ENCODE results near the gene SLC22A4. TPM values are rescaled to one million over a fixed set of nuclear protein-coding genes. Genes with fewer than 3 reads are reported as not detected.

Gene SLC22A4
- total RNA-seq, 1 donor from 2014 or later, result 1.6 TPM

GRCh38 chr5:132355140-132355765, 61.1 kb downstream of the SLC22A4 start:
- no peak for ATAC-seq (ENCODE audit: poor library complexity)

GRCh38 chr5:132358775-132359174, 64.6 kb downstream of the SLC22A4 start:
- ATAC-seq (ENCODE audit: poor library complexity) (no peak), DNase-seq (no peak)
- intact Hi-C loops (cut with DNase I), result no loop called here

More at GRCh38 chr5:132355140-132355765, 61.1 kb downstream of the SLC22A4 start:
- DNase-seq, result no peak
- intact Hi-C loops (cut with DNase I), result no loop called here

GRCh38 chr5:132362086-132362485, 67.9 kb downstream of the SLC22A4 start:
- DNase-seq, result no peak
- intact Hi-C loops (cut with DNase I), result loop anchor here (5.0 kb wide), 1 partner anchor 70 kb away; the partner anchor contains the start of gene SLC22A4
- ATAC-seq (ENCODE audit: poor library complexity), result no peak

- intact Hi-C loops (cut with DNase I), result loop anchor here (5.0 kb wide), 1 partner anchor 71 kb away; the partner anchor contains the start of gene SLC22A4
- DNase-seq (no peak), ATAC-seq (ENCODE audit: poor library complexity) (peak; percentile 89)
These were observed 69.4 kb downstream of the SLC22A4 start for GRCh38 chr5:132363431-132364112.

- ATAC-seq (ENCODE audit: poor library complexity) (peak; percentile 87), DNase-seq (no peak)
- intact Hi-C loops (cut with DNase I), result loop anchor here (5.0 kb wide), 1 partner anchor 72 kb away; the partner anchor contains the start of gene SLC22A4
These were observed 70.1 kb downstream of the SLC22A4 start for GRCh38 chr5:132364319-132364718.

GRCh38 chr5:132365213-132365612, 71.0 kb downstream of the SLC22A4 start:
- ATAC-seq (ENCODE audit: poor library complexity) (no peak), DNase-seq (no peak)
- intact Hi-C loops (cut with DNase I), result no loop called here

- DNase-seq (no peak), ATAC-seq (ENCODE audit: poor library complexity) (no peak)
- intact Hi-C loops (cut with DNase I), result no loop called here
These were observed 74.0 kb downstream of the SLC22A4 start for GRCh38 chr5:132368186-132368585.

GRCh38 chr5:132369007-132369473, 74.8 kb downstream of the SLC22A4 start:
- DNase-seq (no peak), ATAC-seq (ENCODE audit: poor library complexity) (no peak)
- intact Hi-C loops (cut with DNase I), result no loop called here

- intact Hi-C loops (cut with DNase I), result loop anchor here (10.0 kb wide), 1 partner anchor 175 kb away; no protein-coding TSS in a partner anchor
- peak; percentile 90 for ATAC-seq (ENCODE audit: poor library complexity)
These were observed 75.4 kb downstream of the SLC22A4 start, which contains the start of gene SLC22A5 for GRCh38 chr5:132369474-132370180. Gene SLC22A5, plus strand, starts transcription at chr5:132369710. Its CDS starts 263 bp downstream, at chr5:132369973.

GRCh38 chr5:132370181-132370970, 76.2 kb downstream of the SLC22A4 start:
- DNase-seq, result no peak
- intact Hi-C loops (cut with DNase I), result loop anchor here (10.0 kb wide), 1 partner anchor 176 kb away; no protein-coding TSS in a partner anchor
- ATAC-seq (ENCODE audit: poor library complexity), result peak; percentile 14

More at GRCh38 chr5:132369474-132370180, 75.4 kb downstream of the SLC22A4 start, which contains the start of gene SLC22A5:
- DNase-seq, result peak; percentile 83

- ATAC-seq (ENCODE audit: poor library complexity) (peak; percentile 28), DNase-seq (peak; percentile 52)
- intact Hi-C loops (cut with DNase I), result loop anchor here (10.0 kb wide), 1 partner anchor 176 kb away; no protein-coding TSS in a partner anchor
These were observed 76.9 kb downstream of the SLC22A4 start for GRCh38 chr5:132370971-132371602.

GRCh38 chr5:132371603-132371994, 77.4 kb downstream of the SLC22A4 start:
- intact Hi-C loops (cut with DNase I), result loop anchor here (10.0 kb wide), 1 partner anchor 177 kb away; no protein-coding TSS in a partner anchor
- DNase-seq (no peak), ATAC-seq (ENCODE audit: poor library complexity) (no peak)

- no peak for ATAC-seq (ENCODE audit: poor library complexity)
- DNase-seq, result no peak
- intact Hi-C loops (cut with DNase I), result loop anchor here (10.0 kb wide), 1 partner anchor 177 kb away; no protein-coding TSS in a partner anchor
These were observed 77.9 kb downstream of the SLC22A4 start for GRCh38 chr5:132372127-132372526.

- intact Hi-C loops (cut with DNase I), result loop anchor here (10.0 kb wide), 1 partner anchor 178 kb away; no protein-coding TSS in a partner anchor
- ATAC-seq (ENCODE audit: poor library complexity) (no peak), DNase-seq (no peak)
These were observed 78.3 kb downstream of the SLC22A4 start for GRCh38 chr5:132372542-132372941.

- ATAC-seq (ENCODE audit: poor library complexity) (no peak), DNase-seq (no peak)
- intact Hi-C loops (cut with DNase I), result loop anchor here (10.0 kb wide), 1 partner anchor 181 kb away; no protein-coding TSS in a partner anchor
These were observed 81.8 kb downstream of the SLC22A4 start for GRCh38 chr5:132375957-132376356.

- DNase-seq, result no peak
- peak; percentile 52 for ATAC-seq (ENCODE audit: poor library complexity)
- intact Hi-C loops (cut with DNase I), result loop anchor here (10.0 kb wide), 1 partner anchor 182 kb away; no protein-coding TSS in a partner anchor
These were observed 82.8 kb downstream of the SLC22A4 start for GRCh38 chr5:132376694-132377641.
